ENCODE measurements around the gene TRMT61A. TPM values are rescaled to one million over a fixed set of nuclear protein-coding genes. Genes with fewer than 3 reads are reported as not detected.

The TRMT61A gene
- polyA plus RNA-seq, 1 donor from 2014 or later, result 8.2 TPM

DNA sequence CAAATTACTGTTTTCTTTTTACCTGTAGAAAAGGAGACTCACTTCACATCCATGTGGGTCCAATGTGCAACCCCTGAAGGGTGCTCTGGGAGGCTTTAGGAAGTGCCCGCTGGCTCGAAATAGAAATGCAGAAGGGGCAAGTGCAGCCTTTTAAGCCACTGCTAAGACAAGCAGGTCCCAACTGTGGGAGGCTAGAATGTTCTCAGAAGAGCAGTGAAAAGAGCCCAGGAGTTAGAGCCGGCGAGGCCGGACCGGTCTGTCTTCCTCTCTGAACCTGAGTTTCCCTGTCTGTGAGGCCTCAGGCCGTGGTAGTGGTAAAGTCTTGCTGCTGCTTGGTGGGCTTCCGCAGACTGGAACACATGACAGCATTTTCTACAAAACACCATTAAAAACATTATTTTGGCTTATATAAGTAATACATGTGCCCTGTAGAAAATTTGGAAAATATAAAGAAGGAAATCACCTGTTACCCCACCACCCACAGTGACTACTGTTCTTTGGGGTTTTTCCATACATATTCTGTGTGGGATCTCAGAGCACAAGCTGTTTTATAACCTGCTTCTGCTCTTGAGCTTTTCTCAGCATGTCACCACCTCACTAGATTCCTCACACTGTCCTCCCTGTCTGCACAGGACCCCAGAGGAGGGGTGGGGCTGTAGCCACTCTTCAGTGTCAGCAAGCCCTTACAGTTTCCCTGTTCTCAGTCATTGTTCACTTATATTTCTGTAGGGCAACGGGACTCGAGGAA is 12.4 kb upstream of the TRMT61A start:
- Histone ChIP-seq H3K9me3 (ENCODE audit: low read length) (no peaks in the 10 kb centered on the region), H2AFZ (ENCODE audit: low read depth, low read length) (no peak overlapping the region), H3K36me3 (ENCODE audit: insufficient read depth, low read length) (peaks cover 7% of the 10 kb centered on the region), H4K20me1 (ENCODE audit: insufficient read depth) (peaks cover 19% of the 10 kb centered on the region), H3F3A (ENCODE audit: insufficient read depth, low read length, poor library complexity, severe bottlenecking) (no peaks in the 10 kb centered on the region), H3K4me2 (ENCODE audit: low read length) (no peak overlapping the region), H3K79me2 (replicated peaks; ENCODE audit: insufficient read depth, low read length) (peaks cover 13% of the 10 kb centered on the region), H3K27me3 (ENCODE audit: insufficient read depth, low read depth, low read length) (no peaks in the 10 kb centered on the region), H3K27ac (ENCODE audit: low read length) (no peak overlapping the region), H3K9ac (ENCODE audit: low read length) (no peak overlapping the region), H3K9me2 (ENCODE audit: insufficient read depth, low read length) (no peaks in the 10 kb centered on the region), H3K4me3 (ENCODE audit: low read length) (no peak overlapping the region)
- TF ChIP-seq, protein P1, sequence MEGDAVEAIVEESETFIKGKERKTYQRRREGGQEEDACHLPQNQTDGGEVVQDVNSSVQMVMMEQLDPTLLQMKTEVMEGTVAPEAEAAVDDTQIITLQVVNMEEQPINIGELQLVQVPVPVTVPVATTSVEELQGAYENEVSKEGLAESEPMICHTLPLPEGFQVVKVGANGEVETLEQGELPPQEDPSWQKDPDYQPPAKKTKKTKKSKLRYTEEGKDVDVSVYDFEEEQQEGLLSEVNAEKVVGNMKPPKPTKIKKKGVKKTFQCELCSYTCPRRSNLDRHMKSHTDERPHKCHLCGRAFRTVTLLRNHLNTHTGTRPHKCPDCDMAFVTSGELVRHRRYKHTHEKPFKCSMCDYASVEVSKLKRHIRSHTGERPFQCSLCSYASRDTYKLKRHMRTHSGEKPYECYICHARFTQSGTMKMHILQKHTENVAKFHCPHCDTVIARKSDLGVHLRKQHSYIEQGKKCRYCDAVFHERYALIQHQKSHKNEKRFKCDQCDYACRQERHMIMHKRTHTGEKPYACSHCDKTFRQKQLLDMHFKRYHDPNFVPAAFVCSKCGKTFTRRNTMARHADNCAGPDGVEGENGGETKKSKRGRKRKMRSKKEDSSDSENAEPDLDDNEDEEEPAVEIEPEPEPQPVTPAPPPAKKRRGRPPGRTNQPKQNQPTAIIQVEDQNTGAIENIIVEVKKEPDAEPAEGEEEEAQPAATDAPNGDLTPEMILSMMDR (IDR thresholded peaks at IDR 0.05; ENCODE audit: poor library complexity, severe bottlenecking), result no peak
- TF ChIP-seq SMC3 (conservative IDR thresholded peaks at IDR 0.05; ENCODE audit: poor library complexity) (no peak), MXI1 (conservative IDR thresholded peaks at IDR 0.05; ENCODE audit: poor library complexity, severe bottlenecking) (no peak), EP300 (conservative IDR thresholded peaks at IDR 0.05; ENCODE audit: poor library complexity, severe bottlenecking) (no peak), POLR2AphosphoS5 (IDR thresholded peaks at IDR 0.05) (no peak), RAD21 (conservative IDR thresholded peaks at IDR 0.05) (no peak), EZH2 (IDR thresholded peaks at IDR 0.05; ENCODE audit: borderline replicate concordance, insufficient read depth, low read length, poor library complexity, severe bottlenecking) (no peak), TAF1 (IDR thresholded peaks at IDR 0.05; ENCODE audit: low read depth) (no peak)
- TF ChIP-seq, protein P2, sequence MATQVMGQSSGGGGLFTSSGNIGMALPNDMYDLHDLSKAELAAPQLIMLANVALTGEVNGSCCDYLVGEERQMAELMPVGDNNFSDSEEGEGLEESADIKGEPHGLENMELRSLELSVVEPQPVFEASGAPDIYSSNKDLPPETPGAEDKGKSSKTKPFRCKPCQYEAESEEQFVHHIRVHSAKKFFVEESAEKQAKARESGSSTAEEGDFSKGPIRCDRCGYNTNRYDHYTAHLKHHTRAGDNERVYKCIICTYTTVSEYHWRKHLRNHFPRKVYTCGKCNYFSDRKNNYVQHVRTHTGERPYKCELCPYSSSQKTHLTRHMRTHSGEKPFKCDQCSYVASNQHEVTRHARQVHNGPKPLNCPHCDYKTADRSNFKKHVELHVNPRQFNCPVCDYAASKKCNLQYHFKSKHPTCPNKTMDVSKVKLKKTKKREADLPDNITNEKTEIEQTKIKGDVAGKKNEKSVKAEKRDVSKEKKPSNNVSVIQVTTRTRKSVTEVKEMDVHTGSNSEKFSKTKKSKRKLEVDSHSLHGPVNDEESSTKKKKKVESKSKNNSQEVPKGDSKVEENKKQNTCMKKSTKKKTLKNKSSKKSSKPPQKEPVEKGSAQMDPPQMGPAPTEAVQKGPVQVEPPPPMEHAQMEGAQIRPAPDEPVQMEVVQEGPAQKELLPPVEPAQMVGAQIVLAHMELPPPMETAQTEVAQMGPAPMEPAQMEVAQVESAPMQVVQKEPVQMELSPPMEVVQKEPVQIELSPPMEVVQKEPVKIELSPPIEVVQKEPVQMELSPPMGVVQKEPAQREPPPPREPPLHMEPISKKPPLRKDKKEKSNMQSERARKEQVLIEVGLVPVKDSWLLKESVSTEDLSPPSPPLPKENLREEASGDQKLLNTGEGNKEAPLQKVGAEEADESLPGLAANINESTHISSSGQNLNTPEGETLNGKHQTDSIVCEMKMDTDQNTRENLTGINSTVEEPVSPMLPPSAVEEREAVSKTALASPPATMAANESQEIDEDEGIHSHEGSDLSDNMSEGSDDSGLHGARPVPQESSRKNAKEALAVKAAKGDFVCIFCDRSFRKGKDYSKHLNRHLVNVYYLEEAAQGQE (IDR thresholded peaks at IDR 0.05; ENCODE audit: borderline replicate concordance), result no peak

DNA sequence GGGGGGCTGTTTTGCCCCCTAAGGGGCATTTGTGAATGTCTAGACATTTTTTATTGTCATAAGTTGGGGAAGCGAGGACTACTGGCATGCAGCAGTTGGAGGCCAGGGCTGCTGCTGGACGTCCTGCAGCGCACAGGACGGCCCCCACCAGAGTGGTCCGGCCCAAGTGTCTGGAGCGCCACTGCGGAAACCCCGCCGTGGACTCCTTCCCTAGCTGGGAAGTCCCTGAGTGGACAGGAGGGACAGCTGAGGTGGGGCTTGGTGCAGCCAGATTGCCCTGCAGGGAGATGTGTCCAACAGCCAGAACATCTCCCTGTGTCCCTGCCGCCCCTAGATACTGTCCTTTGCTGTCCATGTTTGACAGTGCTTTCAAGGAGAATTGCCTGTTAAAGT is 11.8 kb upstream of the TRMT61A start:
- H3K9me2 ChIP-seq (ENCODE audit: insufficient read depth, low read length), result no peaks in the 10 kb centered on the region
- H3K9me3 ChIP-seq (ENCODE audit: low read length), result no peaks in the 10 kb centered on the region
- peaks cover 7% of the 10 kb centered on the region for H3K36me3 ChIP-seq (ENCODE audit: insufficient read depth, low read length)
- H3K4me3 ChIP-seq (ENCODE audit: low read length), result no peak overlapping the region
- TF ChIP-seq SMC3 (conservative IDR thresholded peaks at IDR 0.05; ENCODE audit: poor library complexity), result no peak
- no peak for TF ChIP-seq MXI1 (conservative IDR thresholded peaks at IDR 0.05; ENCODE audit: poor library complexity, severe bottlenecking)
- TF ChIP-seq, protein P1 (IDR thresholded peaks at IDR 0.05; ENCODE audit: poor library complexity, severe bottlenecking), result no peak
- no peak for TF ChIP-seq POLR2AphosphoS5 (IDR thresholded peaks at IDR 0.05)
- TF ChIP-seq, protein P2 (IDR thresholded peaks at IDR 0.05; ENCODE audit: borderline replicate concordance), result no peak
- no peak for TF ChIP-seq EZH2 (IDR thresholded peaks at IDR 0.05; ENCODE audit: borderline replicate concordance, insufficient read depth, low read length, poor library complexity, severe bottlenecking)
- TF ChIP-seq RAD21 (conservative IDR thresholded peaks at IDR 0.05), result no peak
- TF ChIP-seq TAF1 (IDR thresholded peaks at IDR 0.05; ENCODE audit: low read depth), result no peak
- TF ChIP-seq EP300 (conservative IDR thresholded peaks at IDR 0.05; ENCODE audit: poor library complexity, severe bottlenecking), result no peak
- H3K27ac ChIP-seq (ENCODE audit: low read length), result no peak overlapping the region
- peaks cover 15% of the 10 kb centered on the region for H3K79me2 ChIP-seq (replicated peaks; ENCODE audit: insufficient read depth, low read length)
- H3K4me2 ChIP-seq (ENCODE audit: low read length), result no peak overlapping the region
- no peaks in the 10 kb centered on the region for H3K27me3 ChIP-seq (ENCODE audit: insufficient read depth, low read depth, low read length)
- H3K9ac ChIP-seq (ENCODE audit: low read length), result no peak overlapping the region
- H3F3A ChIP-seq (ENCODE audit: insufficient read depth, low read length, poor library complexity, severe bottlenecking), result no peaks in the 10 kb centered on the region
- H2AFZ ChIP-seq (ENCODE audit: low read depth, low read length), result no peak overlapping the region
- peaks cover 19% of the 10 kb centered on the region for H4K20me1 ChIP-seq (ENCODE audit: insufficient read depth)

Data from neural cell (in vitro differentiated cells).